Activated naive CD4-positive, alpha-beta T cell (primary cell): Measurements from ENCODE around the gene ZFP36.

ENCODE experiments used
- DNase-seq, 4 experiments: peaks; one replicate each; lab custom pipeline; 2025; lab: John Stamatoyannopoulos, UW

Gene ZFP36

GRCh38 chr19:39419003-39419402, 12.4 kb downstream of the ZFP36 start:
- DNase-seq: no peak

- DNase-seq: no peak
Observed at GRCh38 chr19:39420769-39421168, 14.1 kb downstream of the ZFP36 start.

- DNase-seq: no peak
Observed at GRCh38 chr19:39422020-39422419, 15.4 kb downstream of the ZFP36 start.

- no peak for DNase-seq
Observed at GRCh38 chr19:39423258-39424086, 16.8 kb downstream of the ZFP36 start.

- no peak for DNase-seq
Observed at GRCh38 chr19:39424934-39425333, 18.3 kb downstream of the ZFP36 start.

GRCh38 chr19:39425744-39426143, 19.1 kb downstream of the ZFP36 start:
- DNase-seq: no peak

GRCh38 chr19:39426170-39426569, 19.5 kb downstream of the ZFP36 start:
- no peak for DNase-seq

- no peak for DNase-seq
Observed at GRCh38 chr19:39427707-39428106, 21.1 kb downstream of the ZFP36 start.

GRCh38 chr19:39428283-39429112, 21.9 kb downstream of the ZFP36 start:
- no peak for DNase-seq

- no peak for DNase-seq
Observed at GRCh38 chr19:39430675-39431593, 24.3 kb downstream of the ZFP36 start.

- no peak for DNase-seq
Observed at GRCh38 chr19:39432677-39433025, 26.0 kb downstream of the ZFP36 start.

- DNase-seq: no peak
Observed at GRCh38 chr19:39433480-39434079, 26.9 kb downstream of the ZFP36 start.

- DNase-seq: no peak
Observed at GRCh38 chr19:39434123-39435076, 27.8 kb downstream of the ZFP36 start.

GRCh38 chr19:39435499-39436349, 29.1 kb downstream of the ZFP36 start, which contains the start of gene RPS16:
Gene RPS16 (minus strand): TSS chr19:39435949. CDS start chr19:39435895, 54 bp downstream.
- DNase-seq: peak; percentile 96 to 98 (median 98)

- no peak for DNase-seq
Observed at GRCh38 chr19:39436350-39436716, 29.7 kb downstream of the ZFP36 start.

GRCh38 chr19:39438270-39438934, 31.8 kb downstream of the ZFP36 start:
- no peak for DNase-seq

GRCh38 chr19:39444598-39445195, 38.0 kb downstream of the ZFP36 start:
- no peak for DNase-seq
